22Rv1 (cell line): ENCODE data around the gene TNNC2.
"Not testable (repeated sequence)": the region's sequence is repeated elsewhere in the genome, so short reads cannot be mapped to it uniquely, and the experiment has no call there.

Experiments
- H3K27ac ChIP-seq: fragments of 450-650 bp; 2 replicates; pipeline ENCODE4 v1.5.1; 2017
- ZFX ChIP-seq: fragments of 450-650 bp; IDR thresholded peaks from 2 replicates; pipeline ENCODE4 v1.6.1; 2017; ENCODE audit warnings: antibody characterized with exemption, borderline replicate concordance
- TF ChIP-seq, protein P1 (sequence below): fragments of 450-650 bp; IDR thresholded peaks from 2 replicates; pipeline ENCODE4 v1.5.1; 2017; ENCODE audit warnings: mild to moderate bottlenecking

Gene TNNC2

GRCh38 chr20:45827030-45827652 lies at the start of gene TNNC2:
Gene TNNC2, minus strand, starts transcription at chr20:45827312. Its CDS starts 64 bp downstream, at chr20:45827248.
- H3K27ac ChIP-seq: no peak within 1 kb of the TSS

DNA sequence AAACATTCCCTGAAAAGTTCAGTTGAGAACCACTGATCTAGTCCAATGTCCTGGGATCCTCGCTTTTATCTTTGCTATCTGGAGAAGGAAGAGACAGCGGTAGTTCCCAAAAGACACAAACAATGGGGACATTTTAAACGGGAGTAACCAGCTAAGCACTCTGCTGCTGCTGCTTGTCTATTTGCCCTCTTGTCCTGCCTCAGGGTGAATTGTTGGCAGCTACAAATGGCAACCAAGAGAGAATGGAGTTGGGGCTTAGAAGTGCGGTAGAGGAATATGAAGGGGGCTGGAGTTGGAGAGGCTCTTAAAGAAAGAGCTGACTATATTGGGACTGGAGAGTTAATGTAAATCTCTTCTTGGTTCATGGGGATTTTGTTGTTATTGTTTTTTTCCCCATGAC lies 47.5 kb upstream of the TNNC2 start:
- no peak overlapping the region for H3K27ac ChIP-seq
- TF ChIP-seq, protein P1, sequence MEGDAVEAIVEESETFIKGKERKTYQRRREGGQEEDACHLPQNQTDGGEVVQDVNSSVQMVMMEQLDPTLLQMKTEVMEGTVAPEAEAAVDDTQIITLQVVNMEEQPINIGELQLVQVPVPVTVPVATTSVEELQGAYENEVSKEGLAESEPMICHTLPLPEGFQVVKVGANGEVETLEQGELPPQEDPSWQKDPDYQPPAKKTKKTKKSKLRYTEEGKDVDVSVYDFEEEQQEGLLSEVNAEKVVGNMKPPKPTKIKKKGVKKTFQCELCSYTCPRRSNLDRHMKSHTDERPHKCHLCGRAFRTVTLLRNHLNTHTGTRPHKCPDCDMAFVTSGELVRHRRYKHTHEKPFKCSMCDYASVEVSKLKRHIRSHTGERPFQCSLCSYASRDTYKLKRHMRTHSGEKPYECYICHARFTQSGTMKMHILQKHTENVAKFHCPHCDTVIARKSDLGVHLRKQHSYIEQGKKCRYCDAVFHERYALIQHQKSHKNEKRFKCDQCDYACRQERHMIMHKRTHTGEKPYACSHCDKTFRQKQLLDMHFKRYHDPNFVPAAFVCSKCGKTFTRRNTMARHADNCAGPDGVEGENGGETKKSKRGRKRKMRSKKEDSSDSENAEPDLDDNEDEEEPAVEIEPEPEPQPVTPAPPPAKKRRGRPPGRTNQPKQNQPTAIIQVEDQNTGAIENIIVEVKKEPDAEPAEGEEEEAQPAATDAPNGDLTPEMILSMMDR: no peak
- TF ChIP-seq ZFX: no peak

More at GRCh38 chr20:45827030-45827652, at the start of gene TNNC2:
- no peak for TF ChIP-seq ZFX
- TF ChIP-seq, protein P1: no peak

DNA sequence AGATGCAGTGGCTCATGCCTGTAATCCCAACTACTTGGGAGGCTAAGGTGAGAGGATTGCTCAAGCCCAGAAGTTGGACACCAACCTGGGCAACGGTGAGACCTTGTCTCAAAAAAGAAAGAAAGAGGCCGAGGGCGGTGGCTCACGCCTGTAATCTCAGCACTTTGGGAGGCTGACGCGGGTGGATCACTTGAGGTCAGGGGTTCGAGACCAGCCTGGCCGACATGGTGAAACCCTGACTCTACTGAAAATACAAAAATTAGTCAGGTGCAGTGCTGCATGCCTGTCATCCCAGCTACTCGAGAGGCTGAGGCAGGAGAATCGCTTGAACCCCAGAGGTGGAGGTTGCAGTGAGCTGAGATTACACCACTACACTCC lies 47.0 kb upstream of the TNNC2 start:
- H3K27ac ChIP-seq: not testable (repeated sequence)

- no peak overlapping the region for H3K27ac ChIP-seq
- TF ChIP-seq, protein P1: no peak
- TF ChIP-seq ZFX: no peak
Measured at GRCh38 chr20:45873409-45874103, 46.4 kb upstream of the TNNC2 start.

DNA sequence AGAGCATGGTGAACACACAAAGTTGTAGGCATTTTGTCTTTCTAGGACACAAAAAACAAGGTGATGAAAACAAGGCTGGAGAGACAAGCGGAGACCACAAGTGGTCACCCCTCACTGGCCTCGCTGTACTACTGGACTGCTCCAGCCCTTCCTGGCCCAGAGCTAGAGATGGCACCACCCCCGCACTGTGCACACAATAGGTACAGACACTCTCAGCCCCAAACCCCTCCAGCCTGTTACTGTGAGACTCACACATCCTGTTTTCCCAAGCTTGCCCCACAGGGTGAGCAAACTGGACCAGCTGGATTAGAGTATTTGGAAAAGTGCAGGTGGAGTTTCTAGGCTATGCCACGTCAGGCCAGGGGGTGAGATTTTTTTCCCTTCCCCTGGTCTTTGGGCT lies 45.5 kb upstream of the TNNC2 start:
- H3K27ac ChIP-seq: no peak overlapping the region
- TF ChIP-seq, protein P1: no peak
- TF ChIP-seq ZFX: no peak

GRCh38 chr20:45867819-45868176 lies 40.7 kb upstream of the TNNC2 start:
- no peak overlapping the region for H3K27ac ChIP-seq
- TF ChIP-seq ZFX: no peak

GRCh38 chr20:45867136-45867818 lies 40.2 kb upstream of the TNNC2 start:
- no peak overlapping the region for H3K27ac ChIP-seq
- TF ChIP-seq ZFX: no peak
- TF ChIP-seq, protein P1: no peak

- no peak overlapping the region for H3K27ac ChIP-seq
- TF ChIP-seq, protein P1: no peak
- TF ChIP-seq ZFX: no peak
Measured at GRCh38 chr20:45866454-45866853, 39.3 kb upstream of the TNNC2 start.
